Measurements from ENCODE around the gene ZNF688. TPM values are rescaled to one million over a fixed set of nuclear protein-coding genes. Genes with fewer than 3 reads are reported as not detected.

The ZNF688 gene
- total RNA-seq, 1 experiment from 2014 or later: 3.6 TPM

GRCh38 chr16:30539000-30539964 is 32.2 kb downstream of the ZNF688 start:
- Histone ChIP-seq H4K20me1 (ENCODE audit: insufficient read depth) (no peaks in the 10 kb centered on the region), H3K79me2 (ENCODE audit: insufficient read depth, low read length) (no peaks in the 10 kb centered on the region; the same call in 1 of the 2 replicates), H3K4me3 (replicated peaks in 1 of 2; ENCODE audit: low read depth in 1 of 2, low read length in 2 of 2) (no peak overlapping the region), H3K27ac (ENCODE audit: low read depth, low read length) (no peak overlapping the region), H3K27me3 (ENCODE audit: insufficient read depth, low read length) (no peaks in the 10 kb centered on the region), H3K9ac (ENCODE audit: low read length) (no peak overlapping the region), H3K36me3 (ENCODE audit: control insufficient read depth in 1 of 2, insufficient read depth in 2 of 2, low read length in 2 of 2) (no peaks in the 10 kb centered on the region), H3K9me3 (ENCODE audit: control insufficient read depth in 1 of 2, insufficient read depth in 1 of 2, low read depth in 1 of 2, low read length in 2 of 2) (no peaks in the 10 kb centered on the region), H2AFZ (ENCODE audit: low read depth, low read length, poor library complexity, severe bottlenecking) (no peak overlapping the region), H3K4me1 (ENCODE audit: control insufficient read depth in 1 of 2, insufficient read depth in 2 of 2, low read length in 2 of 2) (peaks cover 4 to 31% of the 10 kb centered on the region in 2 experiments; a peak in 3 of 4 replicates), H3K4me2 (ENCODE audit: low read length) (no peak overlapping the region), H3K9me2 (ENCODE audit: insufficient read depth) (no peaks in the 10 kb centered on the region)
- POLR2A ChIA-PET: no interaction called here
- no peak for ATAC-seq
- CTCF ChIA-PET: interaction anchor here (1.5 kb wide), 1 partner anchor 109 kb away, joined by 3 read pairs; the partner anchor contains the start of gene DCTPP1
- no TSS peak for BruUV-seq (replicated peaks)
- no peak for TF ChIP-seq EGR1 (IDR thresholded peaks at IDR 0.05; ENCODE audit: low read depth)
- no peak for TF ChIP-seq CBX3 (IDR thresholded peaks at IDR 0.05; ENCODE audit: low read depth)
- TF ChIP-seq ZBTB33 (IDR thresholded peaks at IDR 0.05; ENCODE audit: extremely low read depth, insufficient replicate concordance, low read length): no peak
- TF ChIP-seq POLR2A (IDR thresholded peaks at IDR 0.05; ENCODE audit: borderline replicate concordance, extremely low read depth, insufficient read depth, insufficient read length): no peak
- TF ChIP-seq MAX (IDR thresholded peaks at IDR 0.05): no peak
- no peak for TF ChIP-seq CTCF (IDR thresholded peaks at IDR 0.05 in 2 of 3, conservative IDR thresholded peaks at IDR 0.05 in 1 of 3; ENCODE audit: borderline replicate concordance in 1 of 3, insufficient read depth in 1 of 3, low read depth in 2 of 3, low read length in 2 of 3)
- no peak for TF ChIP-seq REST (IDR thresholded peaks at IDR 0.05; ENCODE audit: low read depth)
- no peak for TF ChIP-seq SRF (IDR thresholded peaks at IDR 0.05; ENCODE audit: low read depth)
- no peak for TF ChIP-seq EZH2 (IDR thresholded peaks at IDR 0.05)
- no peak for TF ChIP-seq EZH2phosphoT487 (IDR thresholded peaks at IDR 0.05; ENCODE audit: borderline replicate concordance)
- TF ChIP-seq TCF7L2 (IDR thresholded peaks at IDR 0.05; ENCODE audit: borderline replicate concordance, extremely low read depth, insufficient read depth, insufficient read length): no peak
- TF ChIP-seq POLR2AphosphoS5 (IDR thresholded peaks at IDR 0.05; ENCODE audit: low read depth, low read length): no peak
- TF ChIP-seq ATF3 (IDR thresholded peaks at IDR 0.05): no peak
- TF ChIP-seq CEBPB (IDR thresholded peaks at IDR 0.05; ENCODE audit: low read depth): no peak
- TF ChIP-seq ZNF274 (IDR thresholded peaks at IDR 0.05; ENCODE audit: low read depth, low read length): no peak
- no peak for TF ChIP-seq ELF1 (IDR thresholded peaks at IDR 0.05; ENCODE audit: borderline replicate concordance, low read depth)
- TF ChIP-seq FOSL1 (IDR thresholded peaks at IDR 0.05; ENCODE audit: low read depth): no peak
- RAD21 ChIA-PET (ENCODE audit: low non-redundant PET in 1 of 2, low total read pairs in 2 of 2, uncharacterized antibody in 2 of 2, unreplicated experiment in 2 of 2): no interaction called here
- intact Hi-C loops (cut with micrococcal nuclease): no loop called here
- DNase-seq (ENCODE audit: low read depth, low spot score): no peak

All from HCT116 (cell line).